Ectodermal cell (in vitro differentiated cells): ENCODE data around the gene CPE.
"Not testable (repeated sequence)": the region's sequence is repeated elsewhere in the genome, so short reads cannot be mapped to it uniquely, and the experiment has no call there.

Experiments
- H3K27ac ChIP-seq: 2 replicates; pipeline ENCODE4 v1.7.0; 2013; ENCODE audit warnings: mild to moderate bottlenecking, low read depth, low read length; ENCODE audit not compliant: insufficient read depth, poor library complexity, severe bottlenecking
- H3K27me3 ChIP-seq: 2 replicates; pipeline ENCODE4 v1.7.0; 2013; ENCODE audit warnings: mild to moderate bottlenecking, low read length; ENCODE audit not compliant: insufficient read depth, control insufficient read depth, poor library complexity, severe bottlenecking
- H3K36me3 ChIP-seq: one replicate; pipeline ENCODE4 v1.7.0; 2013; ENCODE audit warnings: low read length; ENCODE audit not compliant: control insufficient read depth, insufficient read depth
- H3K4me1 ChIP-seq: one replicate; pipeline ENCODE4 v1.7.0; 2013; ENCODE audit warnings: low read length; ENCODE audit not compliant: control insufficient read depth, insufficient read depth
- H3K4me3 ChIP-seq: 2 replicates; pipeline ENCODE4 v1.7.0; 2013; ENCODE audit warnings: low read depth, low read length, control low read depth; ENCODE audit not compliant: insufficient read depth
- H3K9me3 ChIP-seq: 2 replicates; pipeline ENCODE4 v1.7.0; 2013; ENCODE audit warnings: mild to moderate bottlenecking, low read length, moderate library complexity; ENCODE audit not compliant: control insufficient read depth
- WGBS, 2 experiments: methylation state at CpG; one replicate each; pipeline ENCODE4 v1.1.7; 2013; ENCODE audit warnings: missing lambda C conversion rate in 2 of 2; 5-methylcytosine and 5-hydroxymethylcytosine counted together

CPE gene

DNA sequence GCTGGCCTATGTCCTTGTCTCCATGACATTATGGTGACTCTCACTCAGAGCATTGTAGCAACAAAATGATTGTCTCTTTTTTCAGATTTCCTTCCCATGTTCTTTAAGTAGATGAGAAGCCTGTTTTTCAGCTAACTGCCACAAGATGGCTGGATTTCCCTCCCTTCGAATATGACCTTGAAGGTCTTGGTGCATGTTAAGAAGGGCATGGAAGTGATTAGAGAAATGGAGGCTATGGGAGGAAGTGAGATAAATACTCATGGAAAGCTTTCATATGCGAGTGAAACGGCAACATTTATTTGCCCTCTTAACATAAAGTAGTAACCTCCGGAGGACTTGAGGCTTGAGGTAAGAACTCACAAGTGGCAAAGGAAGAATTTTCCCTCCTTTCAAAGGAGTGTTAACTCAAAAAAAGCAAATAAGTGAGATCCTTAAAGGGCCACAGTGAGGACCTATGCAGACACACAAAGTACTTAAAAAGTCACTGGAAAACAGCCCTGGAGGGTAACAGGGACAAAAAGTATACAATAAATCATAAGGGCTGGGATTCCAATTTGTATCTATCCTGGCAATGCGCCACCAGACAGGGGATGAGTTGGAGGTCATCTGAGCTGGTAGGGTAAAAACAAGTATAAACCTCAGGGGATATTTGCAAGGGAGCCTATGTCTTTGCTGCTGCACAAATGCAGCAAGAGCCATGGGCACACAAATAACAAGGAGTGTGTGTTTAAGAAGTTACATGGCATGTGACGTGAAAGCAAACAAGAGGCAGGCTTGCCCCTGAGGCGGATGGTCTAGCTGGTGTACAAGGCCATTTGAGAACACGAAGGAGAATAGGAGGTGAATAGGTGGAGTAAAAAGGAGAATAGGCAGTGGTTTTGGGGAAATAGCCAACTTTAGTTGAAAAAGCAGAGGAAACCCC lies 96.2 kb downstream of the CPE start:
- H3K9me3 ChIP-seq, result peaks cover 8% of the 10 kb centered on the region
- no peaks in the 10 kb centered on the region for H3K4me1 ChIP-seq
- H3K4me3 ChIP-seq, result no peak overlapping the region
- no peaks in the 10 kb centered on the region for H3K27me3 ChIP-seq
- no peak overlapping the region for H3K27ac ChIP-seq
- WGBS, 2 experiments, result 84 to 86% methylated on average over 8 of the region's 8 CpGs
- H3K36me3 ChIP-seq, result peaks cover 19% of the 10 kb centered on the region

DNA sequence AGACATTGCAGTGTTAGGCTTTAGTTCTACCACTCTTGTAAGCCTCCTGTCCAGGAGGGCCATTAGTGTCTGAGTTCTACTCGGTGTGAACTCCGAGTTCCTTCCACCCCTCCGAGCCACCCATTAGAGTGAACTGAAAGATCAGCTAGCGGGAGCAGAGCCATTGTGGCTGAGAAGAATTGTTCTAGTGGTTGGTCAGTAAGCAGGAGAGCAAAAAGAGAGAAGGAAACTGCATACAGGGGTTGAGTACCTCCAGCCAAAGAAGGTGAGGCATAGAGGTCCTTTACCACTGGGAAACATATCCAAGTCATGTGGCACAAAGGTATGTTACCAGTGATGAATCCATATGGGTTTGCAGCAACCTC lies 96.9 kb downstream of the CPE start:
- H3K4me3 ChIP-seq, result no peak overlapping the region
- 97 to 99% methylated on average over 4 of the region's 4 CpGs for WGBS, 2 experiments
- H3K4me1 ChIP-seq, result no peaks in the 10 kb centered on the region
- H3K27me3 ChIP-seq, result no peaks in the 10 kb centered on the region
- H3K36me3 ChIP-seq, result peaks cover 17% of the 10 kb centered on the region
- no peak overlapping the region for H3K27ac ChIP-seq
- peaks cover 8% of the 10 kb centered on the region for H3K9me3 ChIP-seq

DNA sequence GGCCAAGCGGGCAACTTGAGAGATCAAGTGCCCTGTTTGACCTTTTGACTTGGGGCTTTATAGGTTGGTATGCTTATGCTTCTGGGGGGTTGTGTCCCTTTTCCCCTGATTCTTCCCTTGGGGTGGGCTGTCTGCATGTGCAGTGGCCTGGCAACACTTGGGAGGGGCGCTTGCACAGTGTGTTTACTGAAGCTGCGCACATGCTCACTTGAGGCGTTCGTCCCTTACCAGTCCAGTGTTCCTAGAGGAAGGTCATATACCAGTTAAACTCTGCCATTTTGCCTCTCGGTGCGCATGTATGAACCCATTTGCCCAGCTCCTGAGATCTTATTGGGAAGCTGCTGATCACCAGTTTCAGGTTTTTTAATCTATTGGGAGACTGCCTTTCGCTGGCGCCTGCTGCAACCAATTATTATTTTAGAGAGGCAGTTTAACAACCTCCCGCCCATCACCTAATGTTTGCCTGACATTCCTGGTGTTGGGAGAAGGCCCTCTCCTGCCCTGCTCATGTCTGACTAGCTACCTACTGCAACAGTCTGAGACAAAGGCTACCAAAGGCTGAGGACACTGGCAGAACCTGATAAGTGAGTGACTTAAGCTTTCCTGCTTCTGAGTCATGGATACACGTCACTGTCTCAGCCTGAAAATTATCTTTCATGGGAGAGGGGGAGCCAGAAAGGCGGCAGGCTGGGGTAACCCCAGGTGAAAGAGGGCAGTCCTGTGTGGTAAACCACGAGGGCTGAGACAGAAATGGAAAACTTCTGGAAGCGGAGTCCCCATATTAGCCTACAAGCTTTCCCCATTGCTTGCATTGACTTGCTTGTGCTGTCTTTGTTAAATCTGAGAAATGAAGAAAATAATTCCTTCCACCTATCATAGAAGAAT lies 97.6 kb downstream of the CPE start:
- peaks cover 10% of the 10 kb centered on the region for H3K36me3 ChIP-seq
- no peaks in the 10 kb centered on the region for H3K27me3 ChIP-seq
- no peak overlapping the region for H3K27ac ChIP-seq
- H3K9me3 ChIP-seq, result peaks cover 5% of the 10 kb centered on the region
- 90 to 95% methylated on average over 14 of the region's 14 CpGs for WGBS, 2 experiments
- H3K4me1 ChIP-seq, result no peaks in the 10 kb centered on the region
- no peak overlapping the region for H3K4me3 ChIP-seq

DNA sequence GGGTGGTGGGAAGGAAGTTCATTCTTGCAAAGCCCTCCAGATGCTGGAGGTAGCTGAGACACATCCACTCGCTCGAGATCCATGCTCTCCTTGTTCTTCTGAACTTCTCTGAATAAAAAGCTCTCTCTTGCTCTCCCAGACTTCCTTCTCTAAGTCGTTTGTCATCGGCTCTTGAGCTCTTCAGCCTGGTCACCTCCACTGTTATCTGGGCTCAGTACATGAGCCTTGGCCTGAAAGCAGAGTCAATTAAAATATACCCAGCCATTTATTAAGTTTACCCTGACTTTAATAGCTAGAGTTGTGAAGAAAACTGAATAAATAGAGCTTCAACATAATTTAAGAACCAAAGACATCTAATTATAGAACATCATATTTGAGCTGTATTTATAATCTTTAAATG lies 99.0 kb downstream of the CPE start:
- Histone ChIP-seq H3K27ac (no peak overlapping the region), H3K9me3 (peaks cover 1% of the 10 kb centered on the region)

GRCh38 chr4:165478260-165478659 lies 99.5 kb downstream of the CPE start:
- no peaks in the 10 kb centered on the region for H3K27me3 ChIP-seq
- no peak overlapping the region for H3K4me3 ChIP-seq
- H3K9me3 ChIP-seq, result no peaks in the 10 kb centered on the region
- H3K4me1 ChIP-seq, result no peaks in the 10 kb centered on the region
- no peak overlapping the region for H3K27ac ChIP-seq
- 80% methylated on average over 1 of the region's 1 CpG; no CpG with 5 or more reads in 1 of the 2 experiments for WGBS, 2 experiments
- H3K36me3 ChIP-seq, result peaks cover 7% of the 10 kb centered on the region

More for the DNA sequence above, 99.0 kb downstream of the CPE start:
- Histone ChIP-seq H3K36me3 (peaks cover 7% of the 10 kb centered on the region), H3K4me1 (no peaks in the 10 kb centered on the region), H3K4me3 (no peak overlapping the region), H3K27me3 (no peaks in the 10 kb centered on the region)
- WGBS, 2 experiments, result 94 to 97% methylated on average over 4 of the region's 4 CpGs

GRCh38 chr4:165481053-165481835 lies 102.4 kb downstream of the CPE start:
- Histone ChIP-seq H3K27ac (no peak overlapping the region), H3K36me3 (no peaks in the 10 kb centered on the region), H3K4me3 (no peak overlapping the region), H3K9me3 (no peaks in the 10 kb centered on the region), H3K4me1 (no peaks in the 10 kb centered on the region), H3K27me3 (no peaks in the 10 kb centered on the region)
- 83 to 95% methylated on average over 1 to 3 of the region's 3 CpGs for WGBS, 2 experiments

DNA sequence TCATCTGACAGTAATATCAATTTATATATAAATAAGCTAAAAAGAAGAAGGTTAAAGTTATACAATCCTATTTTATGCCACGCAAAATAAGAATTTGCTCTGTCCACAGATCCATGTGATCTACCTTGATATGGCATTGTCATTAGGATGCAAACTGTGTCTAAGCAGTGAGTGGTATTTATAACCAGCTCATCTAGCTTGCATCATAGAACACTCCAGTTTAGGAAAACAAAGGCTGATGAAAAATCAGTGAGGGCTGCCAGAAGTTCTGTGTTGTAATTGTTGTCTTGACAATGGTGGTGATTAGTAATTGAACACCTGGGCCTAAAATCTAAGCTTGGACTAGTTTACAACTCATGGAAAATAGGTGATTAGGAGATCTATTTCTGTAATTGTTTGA lies 111.0 kb downstream of the CPE start:
- H3K9me3 ChIP-seq, result no peaks in the 10 kb centered on the region
- 100% methylated on average over 1 of the region's 1 CpG; no CpG with 5 or more reads in 1 of the 2 experiments for WGBS, 2 experiments
- H3K36me3 ChIP-seq, result no peaks in the 10 kb centered on the region
- H3K4me1 ChIP-seq, result no peaks in the 10 kb centered on the region
- H3K27ac ChIP-seq, result no peak overlapping the region
- H3K27me3 ChIP-seq, result no peaks in the 10 kb centered on the region
- no peak overlapping the region for H3K4me3 ChIP-seq

GRCh38 chr4:165492583-165492982 lies 113.8 kb downstream of the CPE start:
- not testable (repeated sequence) for H3K27ac ChIP-seq, H3K36me3 ChIP-seq, H3K27me3 ChIP-seq, H3K4me3 ChIP-seq, H3K4me1 ChIP-seq, H3K9me3 ChIP-seq
- WGBS, 2 experiments, result 78 to 86% methylated on average over 6 of the region's 6 CpGs

GRCh38 chr4:165493359-165493758 lies 114.6 kb downstream of the CPE start:
- no peak overlapping the region for H3K27ac ChIP-seq
- no peaks in the 10 kb centered on the region for H3K36me3 ChIP-seq
- H3K4me3 ChIP-seq, result no peak overlapping the region
- H3K4me1 ChIP-seq, result no peaks in the 10 kb centered on the region
- WGBS, 2 experiments, result 10 to 13% methylated on average over 15 to 18 of the region's 18 CpGs
- no peaks in the 10 kb centered on the region for H3K27me3 ChIP-seq
- H3K9me3 ChIP-seq, result no peaks in the 10 kb centered on the region
